NB4 (cell line): ENCODE measurements around the gene CTSD.

ENCODE experiments used
- DNase-seq: peaks from one replicate; pipeline ENCODE4 v3.0.0; 2010; ENCODE audit warnings: low read depth
- H3K4me3 ChIP-seq: one replicate; pipeline ENCODE4 v1.5.1; 2011; ENCODE audit warnings: mild to moderate bottlenecking, low read depth, low read length, moderate library complexity
- MYC ChIP-seq: IDR thresholded peaks from 2 replicates; pipeline ENCODE4 v1.6.1; 2011; ENCODE audit warnings: low read depth, low read length
- POLR2A ChIP-seq: IDR thresholded peaks from 2 replicates; pipeline ENCODE4 v1.6.1; 2011; ENCODE audit warnings: mild to moderate bottlenecking; ENCODE audit not compliant: insufficient read length; ENCODE audit errors: extremely low read depth
- TF ChIP-seq, protein P1 (sequence below): IDR thresholded peaks from one replicate; pipeline ENCODE4 v1.5.1; 2012; ENCODE audit warnings: low read depth, low read length
- TF ChIP-seq, protein P2 (sequence below): IDR thresholded peaks from 2 replicates; pipeline ENCODE4 v1.6.1; 2011; ENCODE audit warnings: low read depth, low read length

Gene CTSD

DNA sequence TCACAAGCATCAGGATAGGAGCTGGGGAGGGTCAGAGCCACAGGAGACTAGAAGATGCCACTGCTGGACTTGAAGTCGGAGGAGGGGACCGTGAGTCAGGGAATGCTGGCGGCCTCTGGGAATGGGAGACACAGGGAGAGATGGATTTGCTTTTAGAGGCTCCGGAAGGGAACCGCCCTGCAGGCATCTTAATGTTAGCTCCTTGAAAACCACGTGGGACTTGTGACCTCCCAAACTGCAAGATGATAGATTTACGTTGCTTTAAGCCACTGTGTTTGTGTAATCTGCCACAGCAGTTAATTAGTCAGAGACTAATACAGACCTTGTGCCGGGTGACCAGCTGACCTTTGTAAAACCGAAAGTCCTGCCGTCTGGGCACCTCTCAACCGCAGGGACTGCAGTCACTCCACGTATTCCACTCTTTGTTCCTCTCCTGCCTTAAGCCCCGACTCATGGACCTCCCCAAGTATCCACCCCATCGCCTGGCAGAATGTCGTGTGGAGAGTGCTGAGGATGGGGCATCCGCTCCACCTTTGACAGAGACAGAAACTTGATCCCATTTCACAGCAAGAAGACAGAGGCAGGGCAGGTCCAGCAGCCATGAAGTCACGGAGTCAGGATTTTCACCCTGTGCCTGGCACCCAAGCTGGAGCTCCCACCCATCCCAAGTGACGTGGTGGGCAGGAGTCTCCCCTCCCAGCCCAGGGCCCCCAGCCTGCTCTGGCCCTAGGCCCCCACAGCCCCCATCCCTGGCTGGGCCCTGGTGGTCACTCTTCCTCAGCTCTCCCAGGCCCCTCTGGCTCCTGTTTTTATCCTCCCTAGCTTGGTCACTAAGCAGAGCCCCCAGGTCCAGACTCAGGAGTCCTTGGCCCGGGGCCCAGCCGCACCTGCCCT is 19.4 kb upstream of the CTSD start:
- peak; percentile 29; the same call in 1 of the 2 replicates for TF ChIP-seq MYC
- TF ChIP-seq, protein P1, sequence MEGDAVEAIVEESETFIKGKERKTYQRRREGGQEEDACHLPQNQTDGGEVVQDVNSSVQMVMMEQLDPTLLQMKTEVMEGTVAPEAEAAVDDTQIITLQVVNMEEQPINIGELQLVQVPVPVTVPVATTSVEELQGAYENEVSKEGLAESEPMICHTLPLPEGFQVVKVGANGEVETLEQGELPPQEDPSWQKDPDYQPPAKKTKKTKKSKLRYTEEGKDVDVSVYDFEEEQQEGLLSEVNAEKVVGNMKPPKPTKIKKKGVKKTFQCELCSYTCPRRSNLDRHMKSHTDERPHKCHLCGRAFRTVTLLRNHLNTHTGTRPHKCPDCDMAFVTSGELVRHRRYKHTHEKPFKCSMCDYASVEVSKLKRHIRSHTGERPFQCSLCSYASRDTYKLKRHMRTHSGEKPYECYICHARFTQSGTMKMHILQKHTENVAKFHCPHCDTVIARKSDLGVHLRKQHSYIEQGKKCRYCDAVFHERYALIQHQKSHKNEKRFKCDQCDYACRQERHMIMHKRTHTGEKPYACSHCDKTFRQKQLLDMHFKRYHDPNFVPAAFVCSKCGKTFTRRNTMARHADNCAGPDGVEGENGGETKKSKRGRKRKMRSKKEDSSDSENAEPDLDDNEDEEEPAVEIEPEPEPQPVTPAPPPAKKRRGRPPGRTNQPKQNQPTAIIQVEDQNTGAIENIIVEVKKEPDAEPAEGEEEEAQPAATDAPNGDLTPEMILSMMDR = no peak
- TF ChIP-seq, protein P2, sequence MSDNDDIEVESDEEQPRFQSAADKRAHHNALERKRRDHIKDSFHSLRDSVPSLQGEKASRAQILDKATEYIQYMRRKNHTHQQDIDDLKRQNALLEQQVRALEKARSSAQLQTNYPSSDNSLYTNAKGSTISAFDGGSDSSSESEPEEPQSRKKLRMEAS = peak; percentile 79
- TF ChIP-seq POLR2A = no peak
- H3K4me3 ChIP-seq = no peak overlapping the region
- peak; percentile 63 for DNase-seq

DNA sequence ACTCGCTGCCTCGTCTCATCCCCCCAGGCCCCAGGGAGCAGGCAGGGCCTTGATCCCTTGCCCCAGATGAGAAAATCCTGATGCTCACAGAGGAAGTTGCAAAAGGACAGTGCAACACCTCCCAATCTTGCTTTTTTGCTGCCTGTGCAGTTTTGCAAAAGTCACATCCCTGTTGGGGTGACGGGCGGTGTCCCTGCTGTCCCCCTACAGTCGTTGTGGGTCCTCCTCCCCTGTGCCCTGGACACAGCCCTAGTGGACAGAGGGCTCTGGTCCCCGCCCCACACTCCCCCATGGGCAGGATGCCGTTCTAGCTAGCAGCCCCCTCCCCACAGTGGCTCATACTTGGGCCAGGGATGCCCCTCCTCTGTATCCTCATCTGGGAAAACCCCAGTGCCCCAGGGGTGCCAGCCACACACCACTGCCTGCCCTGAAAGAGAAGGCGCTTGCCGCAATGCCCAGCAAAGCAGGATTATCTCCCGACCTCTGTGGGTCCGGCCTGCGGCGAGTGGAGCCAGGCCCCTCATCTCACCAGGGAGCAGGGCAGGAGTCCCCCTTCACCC is 18.4 kb upstream of the CTSD start:
- TF ChIP-seq, protein P2 = no peak
- TF ChIP-seq MYC = no peak
- no peak for TF ChIP-seq POLR2A
- TF ChIP-seq, protein P1 = no peak
- DNase-seq = peak; percentile 57
- H3K4me3 ChIP-seq = no peak overlapping the region

DNA sequence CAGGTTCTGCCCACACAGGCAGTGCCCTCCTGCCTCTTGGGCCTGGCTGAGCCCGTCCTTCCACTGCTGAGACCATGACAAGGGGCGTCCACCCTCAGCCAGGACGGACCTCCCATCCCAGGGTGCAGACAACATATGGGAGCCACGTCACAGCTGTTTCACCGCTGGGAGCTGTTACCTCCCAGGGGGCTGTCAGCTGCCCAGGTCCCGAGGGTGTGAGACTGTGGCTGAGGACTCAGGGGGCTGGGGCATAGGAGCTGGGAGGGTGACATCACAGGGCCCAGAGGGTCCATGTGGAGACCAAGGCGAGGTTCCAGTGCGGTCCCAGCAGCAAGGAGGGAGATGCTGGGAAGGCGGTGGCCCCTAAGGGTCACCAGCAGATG is 17.9 kb upstream of the CTSD start:
- TF ChIP-seq, protein P1 = no peak
- TF ChIP-seq POLR2A = no peak
- TF ChIP-seq MYC = no peak
- TF ChIP-seq, protein P2 = no peak
- no peak overlapping the region for H3K4me3 ChIP-seq
- no peak for DNase-seq

DNA sequence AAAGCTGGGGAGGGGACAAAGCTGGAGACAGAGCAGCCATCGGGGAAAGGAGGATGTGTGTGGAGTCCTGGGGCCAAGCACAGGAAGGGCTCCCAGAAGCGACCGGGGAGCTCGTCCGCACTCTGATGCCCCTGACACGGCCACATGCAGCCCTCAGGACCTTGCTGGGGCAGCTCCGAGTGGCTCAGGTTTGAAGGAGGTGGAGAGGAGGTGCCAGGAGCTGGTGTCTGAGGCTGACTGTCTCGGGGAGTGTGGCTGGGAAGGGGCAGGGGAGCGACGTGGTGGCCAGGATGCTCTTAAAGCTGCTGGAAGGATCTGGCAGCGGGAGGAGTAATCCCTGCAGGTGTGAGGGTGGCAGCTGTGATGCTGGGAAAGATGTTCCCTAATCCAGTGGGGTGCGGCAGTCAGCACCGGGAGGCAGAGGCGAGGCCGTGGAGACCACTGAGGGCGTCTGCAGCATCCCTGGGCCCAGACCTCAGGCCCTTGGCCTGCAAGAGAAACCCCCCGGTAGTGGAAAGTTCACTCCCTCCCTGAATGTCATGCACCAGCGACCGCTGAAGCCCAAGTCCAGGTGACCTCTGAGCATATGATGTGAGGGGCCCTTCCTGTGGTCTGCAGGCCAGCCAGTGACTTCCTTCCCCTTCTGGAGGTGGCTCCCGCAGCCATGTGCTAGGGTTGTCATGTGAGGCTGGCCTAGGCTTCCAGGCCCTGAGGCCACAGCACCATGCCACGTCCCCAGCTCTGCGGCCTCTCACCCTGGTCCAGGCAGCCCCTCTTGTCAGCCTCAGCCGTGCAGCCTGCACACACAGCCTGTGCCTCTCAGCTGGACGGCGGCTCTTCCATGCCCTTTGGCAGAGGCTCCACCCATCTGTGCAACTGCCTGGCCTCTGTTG is 17.2 kb upstream of the CTSD start:
- DNase-seq = peak; percentile 81
- no peak overlapping the region for H3K4me3 ChIP-seq
- TF ChIP-seq, protein P2 = peak; percentile 96
- TF ChIP-seq MYC = peak; percentile 97
- no peak for TF ChIP-seq POLR2A

DNA sequence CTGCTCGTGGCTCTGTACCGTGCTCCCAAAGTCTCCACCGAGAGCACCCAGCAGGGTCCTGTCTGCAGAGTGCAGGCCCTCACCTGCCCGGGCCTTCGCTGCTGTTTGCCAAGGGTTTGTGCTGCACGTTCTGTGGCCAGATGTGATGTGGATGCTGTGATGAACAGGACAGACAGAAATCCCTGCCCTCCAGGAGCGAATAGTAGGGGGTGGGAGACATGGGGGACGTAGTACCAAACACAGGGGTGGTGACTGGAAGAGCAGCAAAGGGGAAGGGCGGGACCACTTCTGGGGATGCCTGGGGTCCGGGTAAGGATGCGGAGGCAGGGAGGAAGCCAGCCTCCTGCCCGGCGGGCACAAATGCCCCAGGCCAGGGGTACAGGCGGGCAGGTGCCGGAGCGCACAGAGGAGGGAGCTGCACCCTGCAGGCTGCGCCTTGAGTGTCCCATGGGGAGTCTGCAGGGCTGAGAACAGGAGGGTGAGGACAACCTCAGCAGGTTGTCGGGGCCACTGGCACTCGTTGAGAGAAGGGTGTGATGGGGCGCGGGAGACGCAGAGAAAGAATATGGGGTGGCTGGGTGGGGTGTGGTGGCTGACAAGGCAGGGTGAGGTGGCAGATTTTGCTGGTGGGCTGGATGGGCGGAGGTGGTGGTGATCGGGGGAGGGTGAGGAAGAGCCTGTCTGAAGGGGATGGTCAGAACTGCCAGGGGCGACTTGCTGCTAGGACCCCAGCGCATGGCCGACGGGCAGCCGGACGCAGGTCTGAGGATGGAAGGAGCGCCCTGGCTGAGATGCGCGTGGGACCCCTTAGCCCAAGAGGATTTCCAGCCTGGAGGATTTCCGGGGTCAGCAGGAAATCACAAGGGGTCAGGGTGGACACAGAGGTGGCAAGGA is 16.3 kb upstream of the CTSD start:
- TF ChIP-seq MYC (no peak), POLR2A (no peak)
- TF ChIP-seq, protein P1 = no peak
- TF ChIP-seq, protein P2 = no peak
- no peak overlapping the region for H3K4me3 ChIP-seq
- no peak for DNase-seq
